Non-pigmented ciliary epithelial cell (primary cell): ENCODE results near the gene GALE.
"Not testable (repeated sequence)": the region's sequence is repeated elsewhere in the genome, so short reads cannot be mapped to it uniquely, and the experiment has no call there.

Experiments used
- DNase-seq: peaks from one replicate; pipeline ENCODE4 v3.0.0-alpha.2; 2010; ENCODE audit warnings: low read depth

The GALE gene

GRCh38 chr1:23792151-23792945, 8.2 kb downstream of the GALE start:
- no peak for DNase-seq

DNA sequence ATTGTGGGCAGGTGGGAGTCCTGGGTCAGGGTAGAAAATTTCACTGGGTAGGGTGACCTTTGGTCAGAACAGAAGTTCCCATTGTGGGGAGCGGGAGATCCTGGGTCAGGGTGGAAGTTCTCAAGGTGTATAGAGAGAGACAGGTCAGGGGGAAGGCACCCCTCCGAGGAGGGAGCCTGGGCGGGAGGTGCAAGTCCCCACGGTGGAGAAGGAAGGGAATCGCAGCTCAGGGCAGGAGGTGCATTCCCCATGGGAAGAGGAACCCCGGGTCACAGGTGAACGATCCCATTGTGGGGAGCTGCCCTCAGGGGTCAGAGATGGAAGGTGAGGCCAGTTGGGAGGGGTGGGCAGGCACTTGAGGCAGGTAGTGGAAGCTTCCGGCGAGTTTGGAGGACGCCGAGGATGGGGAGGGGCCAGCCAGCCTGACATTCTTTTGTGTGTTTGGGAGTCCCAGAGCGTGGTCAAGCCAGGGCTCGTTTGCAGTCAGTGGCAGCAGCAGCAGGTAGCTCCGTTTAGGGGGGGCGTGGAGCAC, 9.0 kb downstream of the GALE start:
- no peak for DNase-seq

DNA sequence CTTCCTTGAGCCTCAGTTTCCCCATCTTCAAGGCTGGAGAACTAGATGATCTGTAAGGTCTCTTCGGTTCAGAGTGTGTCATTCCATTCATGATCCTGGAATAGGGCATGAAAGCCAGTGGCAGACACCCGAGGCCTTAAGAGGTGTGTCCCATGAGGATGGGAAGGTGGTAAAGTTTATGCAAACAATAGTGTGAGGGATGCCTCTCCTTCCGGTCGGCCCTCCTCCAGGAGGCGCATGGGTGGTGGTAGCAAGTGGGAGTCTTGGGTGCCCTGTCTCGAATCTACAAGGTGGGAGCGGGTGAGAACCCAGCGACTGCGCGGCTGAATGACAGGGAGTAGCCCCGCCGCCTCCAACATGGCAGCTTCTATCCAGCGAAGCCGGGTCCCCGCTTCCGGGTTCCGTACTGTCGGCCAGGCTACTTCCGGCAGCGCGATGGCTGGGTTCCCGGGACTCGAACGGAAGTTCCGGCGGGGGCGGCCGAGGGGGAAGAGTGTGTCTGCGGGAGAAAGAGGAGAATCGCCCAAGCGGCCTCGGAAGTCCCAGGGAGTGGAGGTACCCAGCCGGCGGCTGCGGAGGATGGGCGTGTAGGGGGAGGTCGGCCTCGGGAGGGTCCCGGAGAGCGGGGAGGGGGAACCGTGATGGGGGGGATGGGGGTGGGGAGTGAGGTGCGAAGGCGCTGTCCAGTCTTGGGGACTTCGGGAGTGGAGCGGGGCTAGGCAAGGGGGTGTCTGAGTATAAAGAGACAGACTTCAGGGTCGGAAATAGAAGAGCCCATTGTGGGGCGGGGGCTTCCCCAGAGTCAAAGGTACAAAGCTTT, 9.6 kb downstream of the GALE start, which contains the start of gene LYPLA2:
Gene LYPLA2, plus strand, starts transcription at position 450 of the 820 bp plus-strand sequence. CDS start 1,538 bp downstream, outside the sequence.
- no peak for DNase-seq

- no peak for DNase-seq
These were observed 11.9 kb downstream of the GALE start for GRCh38 chr1:23788695-23789094.

- DNase-seq, result no peak
These were observed 12.9 kb downstream of the GALE start for GRCh38 chr1:23787701-23788100.

DNA sequence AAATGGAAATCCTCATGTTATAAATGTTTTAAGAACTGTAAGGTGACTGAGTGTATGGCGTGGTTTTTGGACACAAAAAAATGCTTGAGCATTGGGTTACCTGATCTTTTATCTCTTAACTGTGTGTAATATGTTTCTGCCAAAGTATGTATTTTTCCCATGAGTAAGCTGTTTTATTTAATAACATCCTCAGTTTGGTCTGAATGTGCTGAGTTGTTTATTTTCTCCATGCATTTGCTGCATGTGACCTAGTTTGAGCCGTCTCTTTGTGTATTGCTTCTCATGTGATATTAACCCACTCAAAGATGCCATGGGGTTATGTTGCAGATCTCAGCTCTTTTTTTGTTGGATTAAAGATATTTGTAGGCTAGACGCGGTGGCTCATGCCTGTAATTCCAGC, 15.7 kb downstream of the GALE start:
- DNase-seq, result no peak

DNA sequence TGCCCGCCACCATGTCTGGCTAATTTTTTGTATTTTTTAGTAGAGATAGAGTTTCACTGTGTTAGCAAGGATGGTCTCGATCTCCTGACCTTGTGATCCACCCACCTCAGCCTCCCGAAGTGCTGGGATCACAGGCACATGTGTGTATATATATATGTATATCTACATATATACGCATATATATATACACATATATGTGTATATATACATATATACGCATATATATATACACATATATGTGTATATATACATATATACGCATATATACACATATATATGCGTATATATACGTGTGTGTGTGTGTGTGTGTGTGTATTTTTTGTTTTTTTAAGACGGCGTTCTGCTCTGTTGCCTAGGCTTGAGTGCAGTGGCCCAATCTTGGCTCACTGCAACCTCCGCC, 17.4 kb downstream of the GALE start:
- not testable (repeated sequence) for DNase-seq

GRCh38 chr1:23779826-23780371, 20.7 kb downstream of the GALE start:
- peak; percentile 27 for DNase-seq

DNA sequence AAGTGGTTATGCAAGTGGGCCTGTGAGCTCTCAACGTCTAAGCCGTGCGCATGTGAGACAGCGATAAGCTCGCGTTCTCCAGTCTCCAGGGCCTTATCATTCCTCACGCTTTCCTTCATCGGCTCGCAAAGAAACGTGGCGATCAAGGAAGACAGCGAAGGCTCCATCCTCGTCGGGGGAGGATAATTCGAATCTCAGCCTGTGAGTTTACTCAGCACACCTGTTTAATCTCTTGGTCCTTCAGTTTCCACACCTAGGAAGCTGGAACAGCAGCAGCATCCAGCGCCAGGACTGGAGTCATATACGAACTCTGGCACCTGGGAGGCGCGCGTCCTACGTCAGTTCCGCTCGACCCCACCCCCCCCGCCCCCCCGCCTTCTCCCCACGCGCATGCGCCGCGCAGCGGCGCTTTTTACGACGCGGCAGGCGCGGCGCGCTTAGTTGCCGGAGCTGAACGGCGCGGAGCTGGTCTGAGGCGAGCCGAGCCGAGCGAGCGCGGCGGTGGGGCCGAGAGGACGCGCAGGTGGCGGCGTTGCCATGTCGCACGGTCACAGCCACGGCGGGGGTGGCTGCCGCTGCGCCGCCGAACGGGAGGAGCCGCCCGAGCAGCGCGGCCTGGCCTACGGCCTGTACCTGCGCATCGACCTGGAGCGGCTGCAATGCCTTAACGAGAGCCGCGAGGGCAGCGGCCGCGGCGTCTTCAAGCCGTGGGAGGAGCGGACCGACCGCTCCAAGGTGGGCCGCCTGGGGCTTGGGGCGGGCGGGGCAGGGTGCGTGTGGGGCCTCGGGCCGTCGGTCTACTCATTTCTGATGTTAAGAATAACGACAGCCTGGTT, 22.4 kb downstream of the GALE start, which contains the start of gene PITHD1:
Gene PITHD1, plus strand, starts transcription at position 440 of the 836 bp plus-strand sequence. Its CDS starts 98 bp downstream, at position 538.
- DNase-seq, result peak; percentile 38

DNA sequence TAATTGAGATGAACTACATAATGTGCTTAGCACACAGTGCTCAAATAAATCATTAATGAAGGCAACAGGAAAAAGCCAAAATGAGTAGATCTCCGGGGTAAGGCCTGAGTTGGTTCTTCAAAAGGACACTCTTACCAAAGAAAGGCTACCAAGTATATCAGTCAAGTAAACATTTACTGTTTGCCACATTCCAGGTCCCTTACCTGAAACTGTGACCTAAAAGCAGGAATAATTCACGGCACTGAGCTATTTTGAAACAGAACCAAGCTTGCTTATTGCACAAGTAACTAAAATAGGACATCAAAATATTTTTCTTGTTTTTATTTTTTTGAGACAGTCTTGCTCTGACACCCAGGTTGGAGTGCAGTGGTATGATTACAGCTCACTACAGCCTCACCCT, 24.3 kb downstream of the GALE start:
- no peak for DNase-seq

GRCh38 chr1:23774174-23774880, 26.2 kb downstream of the GALE start:
- no peak for DNase-seq

DNA sequence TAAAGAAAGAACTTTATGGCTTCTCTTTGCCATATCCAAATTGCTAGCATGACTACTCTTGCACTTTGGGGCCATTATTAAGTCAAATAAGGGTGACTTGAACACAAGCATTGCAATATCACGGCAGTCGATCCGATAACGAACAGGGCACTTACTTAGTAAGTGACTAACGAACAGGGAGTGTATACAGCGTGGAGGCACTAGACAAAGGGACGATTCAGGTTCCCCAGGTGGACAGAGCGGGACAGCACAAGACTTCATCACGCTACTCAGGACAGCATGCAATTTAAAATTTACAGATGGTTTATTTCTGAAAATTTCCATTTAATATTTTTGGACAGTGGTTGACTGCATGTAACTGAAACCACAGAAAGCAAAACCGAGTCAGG, 27.7 kb downstream of the GALE start:
- no peak for DNase-seq

GRCh38 chr1:23772049-23772853, 28.3 kb downstream of the GALE start:
- peak; percentile 35 for DNase-seq

- DNase-seq, result no peak
These were observed 31.8 kb downstream of the GALE start for GRCh38 chr1:23768733-23769132.

- DNase-seq, result no peak
These were observed 37.4 kb downstream of the GALE start for GRCh38 chr1:23763041-23763577.

GRCh38 chr1:23759277-23759676, 41.3 kb downstream of the GALE start:
- DNase-seq, result no peak

GRCh38 chr1:23757812-23758211, 42.7 kb downstream of the GALE start:
- no peak for DNase-seq

DNA sequence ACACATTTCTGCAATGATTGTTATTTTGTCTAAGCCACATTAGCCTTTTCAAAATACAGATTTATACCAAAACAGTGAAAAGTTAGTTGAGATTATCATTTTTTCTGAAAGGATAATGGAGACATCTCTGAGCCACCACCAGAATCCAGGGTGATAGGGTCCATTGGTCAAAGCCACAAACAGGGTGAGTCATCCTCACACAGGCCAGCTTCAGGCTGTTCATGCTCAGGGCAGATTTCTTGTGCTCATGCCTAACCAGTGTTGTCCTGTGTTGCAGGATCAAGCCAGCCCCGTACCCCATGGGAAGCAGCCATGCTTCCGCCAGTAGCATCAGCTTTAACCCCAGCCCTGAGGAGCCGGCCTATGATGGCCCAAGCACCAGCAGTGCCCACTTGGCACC, 43.9 kb downstream of the GALE start:
- DNase-seq, result no peak

GRCh38 chr1:23752909-23753308, 47.6 kb downstream of the GALE start:
- no peak for DNase-seq

- DNase-seq, result no peak
These were observed 48.7 kb downstream of the GALE start for GRCh38 chr1:23751815-23752200.
